SK-MEL-5 (cell line): ENCODE measurements around the gene SH2B2. TPM values are rescaled to one million over a fixed set of nuclear protein-coding genes. Genes with fewer than 3 reads are reported as not detected.

Source experiments
- DNase-seq: peaks from one replicate; pipeline ENCODE4 v3.0.0-alpha.2; 2016; ENCODE audit warnings: low read depth, low spot score
- in situ Hi-C: cut with HindIII; loops from 2 replicates; pipeline ENCODE4 v1.10.0; 2016; ENCODE audit warnings: low sequenced_read_pairs, high pct_unique_total_duplicates, low pct_unique_long_range_greater_than_20kb
- polyA plus RNA-seq, 2 experiments: library from polyadenylated mRNA; depleted of rRNA; stranded (reverse); fragments of >200 nt; gene quantifications; 2 replicates each; pipeline ENCODE4 v1.2.3, GENCODE V29; 2015
- total RNA-seq: library from RNA; depleted of rRNA; stranded (reverse); fragments of >200 nt; shearing (Covaris generic); gene quantifications from 2 replicates; pipeline ENCODE4 v1.2.3, GENCODE V29; 2014; rRNA removed

Gene SH2B2
- total RNA-seq, result 2.5 and 4.5 TPM in 2 replicates
- polyA plus RNA-seq (2015; cell fraction: cytosol; rRNA removed), result 21.2 and 21.9 TPM in 2 replicates
- polyA plus RNA-seq (2015; cell fraction: nucleus; rRNA removed), result 2.2 and 6.9 TPM in 2 replicates

DNA sequence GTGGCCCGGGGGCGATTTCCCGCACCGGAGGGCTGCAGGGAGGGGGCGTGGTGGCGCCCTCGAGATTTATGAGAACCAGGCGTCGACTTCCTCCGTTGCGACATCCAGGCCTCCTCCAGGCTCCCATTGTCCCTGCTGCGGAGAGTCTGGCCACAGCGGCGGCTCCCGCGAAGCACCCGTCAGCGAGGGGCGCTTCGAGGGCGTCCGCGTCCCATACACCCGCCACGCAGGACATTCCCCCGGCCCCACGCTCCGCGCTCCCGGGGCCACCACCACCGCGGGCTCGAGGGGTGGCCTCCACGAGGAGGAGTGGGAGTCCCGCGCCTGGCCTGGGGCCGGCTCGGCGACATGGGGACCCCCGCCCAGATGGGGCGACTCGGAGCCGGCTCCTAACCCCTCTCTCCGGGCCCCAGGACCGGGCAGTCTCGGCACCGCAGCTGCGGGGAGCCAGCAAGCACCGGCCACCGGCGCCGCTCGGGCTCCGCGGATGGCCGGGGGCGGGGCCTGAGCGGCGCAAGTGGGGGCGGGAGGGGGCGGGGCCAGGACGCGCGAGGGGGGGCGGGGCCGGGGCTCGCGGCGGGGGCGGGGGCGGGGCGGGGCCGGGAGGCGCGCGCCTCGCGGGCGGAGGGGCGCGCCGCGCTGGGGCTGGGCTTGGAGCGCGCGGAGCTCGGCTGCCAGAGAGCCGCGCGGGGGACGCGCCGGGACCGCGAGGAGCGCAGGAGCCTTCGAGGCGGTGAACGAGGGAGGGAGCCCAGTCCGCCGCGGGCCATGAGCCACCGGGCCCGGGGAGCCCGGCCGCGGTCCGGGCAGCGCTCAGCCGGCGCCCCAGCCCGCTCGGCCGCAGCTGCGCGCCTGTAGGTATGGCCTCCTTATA is at the start of gene SH2B2:
TSS of gene SH2B2 (plus strand) at position 632 of the 874 bp plus-strand sequence. CDS start 13,683 bp downstream, outside the sequence.
- DNase-seq, result peak; percentile 76
- in situ Hi-C loops, result no loop called here

DNA sequence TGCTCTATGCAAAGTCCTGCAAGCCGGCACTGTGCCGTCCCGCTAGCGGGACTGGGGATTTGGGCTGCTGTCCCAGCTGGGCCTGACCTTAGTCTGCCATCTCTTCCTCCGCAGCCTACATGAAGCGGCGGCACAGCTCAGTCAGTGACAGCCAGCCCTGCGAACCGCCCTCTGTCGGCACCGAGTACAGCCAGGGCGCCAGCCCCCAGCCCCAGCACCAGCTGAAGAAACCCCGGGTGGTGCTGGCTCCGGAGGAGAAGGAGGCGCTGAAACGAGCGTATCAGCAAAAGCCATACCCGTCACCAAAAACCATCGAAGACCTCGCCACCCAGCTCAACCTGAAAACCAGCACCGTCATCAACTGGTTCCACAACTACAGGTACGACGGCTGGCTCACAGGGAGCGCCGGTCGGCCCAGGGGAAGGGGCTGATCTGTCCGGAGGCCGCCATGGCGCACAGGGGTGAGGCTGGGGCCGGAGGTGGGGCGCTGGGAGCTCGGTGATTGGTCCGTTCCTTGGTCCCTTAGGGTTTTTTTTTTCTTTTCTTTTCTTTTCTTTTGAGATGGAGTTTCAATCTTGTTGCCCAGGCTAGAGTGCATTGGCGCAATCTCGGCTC is 47.4 kb upstream of the SH2B2 start:
- DNase-seq, result no peak
- in situ Hi-C loops, result no loop called here

DNA sequence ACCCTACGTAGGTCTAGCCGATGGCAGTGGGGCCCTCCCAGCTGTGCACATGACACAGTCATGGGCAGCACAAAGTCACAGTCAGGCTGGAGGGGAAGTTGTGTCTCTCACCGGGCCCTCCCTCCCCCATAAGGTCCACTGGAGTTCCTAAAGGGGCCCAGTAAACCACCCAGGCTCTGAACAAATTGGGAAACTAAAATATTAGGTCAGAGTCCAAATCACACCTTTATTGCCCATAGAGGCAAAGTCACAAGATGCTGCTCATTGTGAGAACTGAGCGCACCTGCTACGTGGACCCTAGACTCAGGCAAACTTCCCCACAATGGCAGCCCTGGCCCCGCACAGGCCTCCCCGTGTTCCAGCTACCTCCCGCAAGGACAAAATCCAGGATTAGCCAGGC is 45.2 kb upstream of the SH2B2 start:
- DNase-seq, result no peak
- in situ Hi-C loops, result no loop called here

DNA sequence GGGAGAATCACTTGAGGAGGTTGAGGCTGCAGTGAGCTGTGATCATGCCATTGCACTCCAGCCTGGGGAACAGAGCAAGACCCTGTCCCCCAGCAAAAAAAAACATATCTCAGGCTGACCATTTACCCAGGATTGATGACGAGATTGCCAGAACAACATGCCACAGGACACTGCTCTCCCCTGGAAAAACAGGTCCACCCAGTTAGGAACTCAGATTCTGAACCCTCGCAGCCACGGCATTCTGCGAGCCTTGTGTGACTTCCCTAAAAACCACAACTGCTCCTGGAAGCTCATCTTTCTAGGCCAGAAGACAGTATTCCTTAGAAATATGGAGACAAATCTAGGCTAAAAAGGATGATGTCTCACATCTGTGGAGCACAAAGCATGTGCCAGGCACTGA is 42.1 kb upstream of the SH2B2 start:
- in situ Hi-C loops, result no loop called here
- no peak for DNase-seq

DNA sequence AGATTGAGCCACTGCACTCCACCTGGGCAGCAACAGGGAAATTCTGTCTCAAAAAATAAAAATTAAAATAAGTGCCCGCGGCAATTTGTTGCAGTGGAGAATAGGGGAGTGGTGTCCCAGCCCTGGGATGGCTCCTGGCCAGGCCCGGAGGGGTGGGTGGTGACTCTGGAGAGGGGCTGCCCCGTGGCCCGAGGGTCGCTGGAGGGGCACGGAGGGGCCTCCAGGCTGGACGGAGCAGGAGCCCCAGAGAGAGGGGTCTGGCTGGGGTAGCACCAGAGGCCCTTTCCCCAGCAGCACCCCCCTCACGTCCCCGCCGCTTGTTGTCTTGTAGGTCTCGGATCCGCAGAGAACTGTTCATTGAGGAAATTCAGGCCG is 38.6 kb upstream of the SH2B2 start:
- DNase-seq, result no peak
- in situ Hi-C loops, result no loop called here

DNA sequence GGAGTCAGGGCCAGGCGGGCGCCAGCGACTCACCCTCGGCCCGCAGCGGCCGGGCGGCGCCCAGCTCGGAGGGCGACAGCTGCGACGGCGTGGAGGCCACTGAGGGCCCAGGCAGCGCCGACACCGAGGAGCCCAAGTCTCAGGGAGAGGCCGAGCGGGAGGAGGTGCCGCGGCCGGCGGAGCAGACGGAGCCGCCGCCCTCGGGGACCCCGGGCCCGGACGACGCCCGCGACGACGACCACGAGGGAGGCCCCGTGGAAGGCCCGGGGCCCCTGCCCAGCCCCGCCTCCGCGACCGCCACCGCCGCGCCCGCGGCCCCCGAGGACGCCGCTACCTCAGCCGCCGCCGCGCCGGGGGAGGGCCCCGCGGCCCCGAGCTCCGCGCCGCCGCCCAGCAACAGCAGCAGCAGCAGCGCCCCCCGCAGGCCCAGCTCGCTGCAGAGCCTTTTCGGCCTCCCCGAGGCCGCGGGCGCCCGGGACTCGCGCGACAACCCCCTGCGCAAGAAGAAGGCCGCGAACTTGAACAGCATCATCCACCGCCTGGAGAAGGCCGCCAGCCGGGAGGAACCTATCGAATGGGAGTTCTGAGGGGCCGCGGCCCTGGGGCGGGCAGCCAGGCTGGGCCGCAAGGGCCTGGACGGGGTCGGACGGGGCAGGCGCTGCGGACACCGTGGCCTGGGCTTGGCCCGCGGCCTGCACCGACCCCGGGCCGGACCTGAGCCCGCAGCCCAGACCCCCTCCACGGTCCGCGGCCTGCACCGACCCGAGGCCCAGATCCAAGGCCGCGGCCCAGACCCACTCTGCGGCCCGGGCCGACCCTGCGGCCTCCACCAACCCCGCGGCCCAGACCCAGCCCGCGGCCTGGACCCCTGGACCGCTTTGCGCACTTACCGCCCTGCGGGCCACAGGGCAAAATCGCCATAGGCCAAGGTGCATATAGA is 37.9 kb upstream of the SH2B2 start:
- in situ Hi-C loops, result no loop called here
- DNase-seq, result no peak

DNA sequence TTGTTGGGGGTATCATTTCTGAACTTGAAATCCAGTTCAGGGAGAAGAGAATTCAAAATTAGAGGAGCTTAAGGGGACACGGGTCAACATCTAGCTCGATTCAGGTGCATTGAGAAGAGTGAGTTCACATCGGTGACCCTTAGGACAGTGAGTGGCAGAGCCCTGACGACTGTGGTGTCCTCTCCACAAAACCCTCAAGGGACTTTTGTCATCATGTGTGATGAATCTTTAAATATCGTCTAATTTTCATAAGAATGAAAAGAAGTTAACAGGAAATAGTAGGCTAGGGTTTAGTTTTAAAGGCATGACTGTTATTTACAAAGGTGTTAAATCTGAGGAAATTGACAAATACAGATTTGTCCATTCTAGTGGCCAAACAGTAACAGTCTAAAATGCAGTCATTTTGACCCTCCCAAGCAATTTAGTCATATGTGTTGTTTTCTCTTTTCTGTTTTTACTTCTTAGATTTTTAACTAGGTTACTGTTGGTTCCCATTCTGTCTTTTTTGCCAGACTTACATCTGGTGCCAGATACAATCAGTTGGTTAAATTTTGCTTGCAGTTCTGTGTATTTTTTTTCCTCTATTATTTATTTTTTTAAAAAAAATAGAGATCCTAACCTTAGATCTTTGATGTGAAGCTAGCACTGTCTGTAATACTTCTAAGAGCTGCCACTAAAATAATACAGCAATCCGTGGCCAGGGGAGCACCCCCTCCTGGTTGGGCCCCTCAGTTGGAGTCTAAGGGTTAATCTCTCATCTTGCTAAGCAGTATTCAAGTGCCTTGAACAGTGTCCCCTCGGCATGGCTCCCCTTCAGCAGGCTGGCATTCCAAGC is 34.9 kb upstream of the SH2B2 start:
- no peak for DNase-seq
- in situ Hi-C loops, result no loop called here

DNA sequence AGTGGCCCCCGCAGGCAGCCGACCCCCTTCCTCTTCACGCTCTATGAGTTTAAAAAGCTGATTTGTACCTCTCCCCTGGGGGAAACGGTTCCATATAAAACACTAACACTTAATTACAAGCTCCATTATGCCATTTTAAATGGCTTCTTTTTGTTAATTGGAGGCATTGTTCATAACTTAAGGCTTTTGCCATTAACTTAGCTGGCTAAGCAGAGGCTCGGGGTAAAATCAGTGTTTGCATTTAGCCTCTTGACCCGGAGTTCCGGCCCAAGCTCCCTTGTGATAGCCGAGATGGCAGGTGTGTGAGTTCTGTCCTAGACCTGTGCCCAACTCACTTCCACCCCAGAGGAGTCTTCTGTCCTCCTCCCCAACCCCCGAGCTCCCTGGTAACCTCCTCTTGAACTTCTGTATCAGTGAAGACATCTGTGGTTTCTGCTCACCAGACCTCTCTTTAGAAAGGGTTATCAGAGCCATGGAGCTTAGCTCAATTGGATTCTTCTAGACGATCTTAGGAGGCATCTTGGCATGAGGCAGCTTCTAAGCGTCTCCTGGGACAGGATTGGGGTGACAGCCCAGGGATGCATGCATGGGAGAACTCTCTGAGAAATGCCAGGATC is 34.2 kb upstream of the SH2B2 start:
- in situ Hi-C loops, result no loop called here
- no peak for DNase-seq

DNA sequence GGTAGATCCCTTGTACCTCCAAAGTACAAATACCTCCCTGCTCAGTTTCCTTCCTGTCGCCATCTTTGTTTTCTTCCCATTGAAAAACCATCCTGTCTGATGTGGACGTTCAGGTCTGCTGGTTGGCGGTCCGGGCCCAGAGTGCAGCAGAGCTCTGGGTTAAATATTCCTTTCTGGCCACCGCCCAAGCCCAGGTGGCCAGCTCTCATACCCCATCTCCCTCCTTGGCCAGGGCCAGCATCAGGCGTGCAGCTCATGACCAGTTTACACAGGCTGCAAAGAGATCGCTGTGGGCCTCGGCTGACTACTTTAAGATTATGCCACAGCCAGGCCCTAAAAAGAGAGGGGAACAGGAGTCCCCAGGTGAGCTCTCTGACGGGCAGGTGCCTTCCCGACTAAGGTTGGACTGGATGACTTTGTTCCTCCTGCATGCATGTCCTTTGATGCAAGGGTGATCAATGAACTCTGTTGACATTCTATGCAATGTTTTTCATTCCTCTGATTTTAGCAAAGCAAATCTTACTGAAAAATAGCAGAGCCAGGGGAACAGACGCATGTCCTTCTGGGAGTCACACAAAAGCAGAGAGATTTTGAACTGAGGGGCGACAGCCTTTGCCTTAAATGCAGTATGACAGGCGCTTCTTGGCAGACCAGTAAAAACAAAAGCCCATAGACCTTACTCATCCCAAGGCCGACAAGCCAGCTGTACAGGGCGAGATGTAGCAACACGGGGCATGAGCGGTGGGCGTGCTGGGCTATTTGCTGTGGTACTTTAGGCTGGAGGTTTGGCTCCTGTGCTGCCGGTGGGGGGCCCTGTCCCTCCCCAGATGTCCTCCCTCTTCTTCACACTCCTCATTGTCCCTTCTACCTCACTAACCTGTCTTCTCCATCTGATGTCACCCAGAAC is 33.3 kb upstream of the SH2B2 start:
- DNase-seq, result no peak
- in situ Hi-C loops, result no loop called here

DNA sequence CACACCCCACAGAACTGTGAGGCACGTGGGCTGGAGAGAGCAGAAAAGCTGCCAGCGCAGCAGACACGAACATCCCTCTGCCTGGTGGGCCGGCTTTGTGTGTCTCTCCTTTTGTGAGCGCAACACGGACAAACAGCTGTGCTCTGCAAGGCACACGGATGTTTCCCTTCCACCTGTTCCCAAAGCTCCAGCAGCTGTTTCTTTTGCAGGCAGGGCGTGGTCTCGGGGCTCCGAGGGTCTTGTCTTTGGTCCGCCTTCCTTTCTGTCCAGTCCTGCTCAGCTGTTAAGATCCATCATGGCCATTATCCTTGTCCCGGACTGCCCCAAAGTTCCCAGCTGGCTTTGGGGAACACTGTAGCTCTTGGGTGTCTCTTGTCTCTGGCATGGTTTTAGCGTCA is 32.7 kb upstream of the SH2B2 start:
- no peak for DNase-seq
- in situ Hi-C loops, result no loop called here

DNA sequence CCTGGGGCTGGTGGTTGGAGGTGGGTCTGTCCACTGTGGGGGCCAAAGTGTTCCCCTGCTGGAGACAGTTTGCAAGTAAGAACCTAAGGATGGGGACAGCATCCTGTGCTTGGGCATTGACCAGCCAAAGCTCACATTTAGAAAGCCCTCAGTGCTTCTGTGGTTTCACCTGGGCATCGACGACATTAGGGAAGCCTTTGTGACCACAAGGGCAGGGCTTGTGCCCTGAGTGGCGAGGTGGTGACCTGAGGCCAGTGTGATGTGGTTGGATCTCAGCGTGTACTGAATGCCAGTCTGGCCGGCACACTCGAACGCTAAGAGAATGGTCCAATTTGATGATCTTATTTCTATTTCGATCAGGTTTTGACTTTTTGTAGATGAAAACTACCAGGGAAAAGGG is 32.1 kb upstream of the SH2B2 start:
- DNase-seq, result no peak
- in situ Hi-C loops, result no loop called here

DNA sequence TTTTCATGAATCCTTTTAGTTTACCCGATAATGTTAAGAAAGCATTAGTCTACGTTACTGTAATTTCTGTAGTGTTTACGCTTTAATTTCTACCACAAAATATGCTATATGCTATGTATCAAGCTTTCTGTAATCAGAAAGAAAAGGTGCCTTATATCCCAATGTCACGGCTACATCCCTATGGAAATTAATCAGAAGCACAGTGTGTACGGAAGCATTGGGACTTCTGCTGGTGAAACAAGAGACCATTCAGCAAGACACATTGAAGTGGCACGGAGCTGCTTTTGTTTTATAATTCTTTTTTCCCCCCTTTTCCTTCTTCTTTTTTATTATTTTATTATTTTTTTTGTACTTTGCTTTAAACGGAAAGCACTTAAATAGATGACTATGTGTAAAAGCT is 31.2 kb upstream of the SH2B2 start:
- in situ Hi-C loops, result no loop called here
- DNase-seq, result peak; percentile 36

DNA sequence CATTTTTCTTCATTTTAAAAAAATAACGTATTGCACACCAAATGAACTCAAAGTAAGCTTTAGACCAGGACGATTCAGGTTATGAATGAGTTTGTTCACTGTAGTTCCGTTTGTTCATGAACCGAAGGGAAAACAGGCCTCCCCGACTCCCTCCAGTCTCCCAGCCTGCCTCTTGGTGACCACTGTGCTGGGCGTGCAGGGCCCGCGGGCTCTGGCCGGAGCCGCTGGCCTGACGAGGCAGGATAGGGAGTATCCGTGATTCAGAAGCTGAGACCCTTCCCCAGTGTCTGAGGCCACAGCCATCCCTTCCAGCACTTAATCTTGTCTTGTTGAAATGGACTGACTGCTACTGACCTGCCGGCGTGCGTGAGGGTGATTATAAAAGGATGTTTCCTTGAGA is 30.8 kb upstream of the SH2B2 start:
- in situ Hi-C loops, result no loop called here
- no peak for DNase-seq

DNA sequence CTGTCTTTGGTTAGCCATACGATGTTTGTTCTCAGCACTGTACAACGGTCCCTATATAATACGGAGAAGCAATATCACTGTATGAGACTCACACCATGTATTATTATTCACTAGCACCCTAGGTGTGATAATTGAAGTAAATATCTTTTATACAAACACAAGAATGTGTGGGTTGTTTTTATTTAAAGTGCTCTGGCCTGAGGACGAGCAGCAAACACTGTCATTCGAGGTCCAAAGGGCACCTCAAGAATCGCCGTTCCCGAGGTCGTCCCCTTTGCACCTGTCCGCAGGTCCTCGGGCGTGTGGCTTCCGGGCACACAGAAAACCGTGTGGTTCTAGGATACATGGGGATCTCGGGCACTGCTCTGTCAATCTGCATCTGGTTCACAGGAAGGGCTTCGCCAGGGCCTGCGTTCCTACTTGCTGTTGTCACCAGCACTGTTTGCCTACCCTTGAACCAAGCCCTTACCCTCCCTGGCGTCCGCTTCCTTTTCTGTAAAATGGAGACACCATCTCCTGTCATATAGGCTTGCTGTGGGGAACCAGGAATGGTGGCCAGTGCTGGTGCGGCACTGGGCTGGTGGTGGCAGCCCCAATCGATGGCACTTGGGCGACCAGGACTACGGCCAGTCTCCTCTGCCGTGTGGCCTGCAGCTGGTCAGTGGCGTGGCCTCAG is 28.5 kb upstream of the SH2B2 start:
- no peak for DNase-seq
- in situ Hi-C loops, result no loop called here

DNA sequence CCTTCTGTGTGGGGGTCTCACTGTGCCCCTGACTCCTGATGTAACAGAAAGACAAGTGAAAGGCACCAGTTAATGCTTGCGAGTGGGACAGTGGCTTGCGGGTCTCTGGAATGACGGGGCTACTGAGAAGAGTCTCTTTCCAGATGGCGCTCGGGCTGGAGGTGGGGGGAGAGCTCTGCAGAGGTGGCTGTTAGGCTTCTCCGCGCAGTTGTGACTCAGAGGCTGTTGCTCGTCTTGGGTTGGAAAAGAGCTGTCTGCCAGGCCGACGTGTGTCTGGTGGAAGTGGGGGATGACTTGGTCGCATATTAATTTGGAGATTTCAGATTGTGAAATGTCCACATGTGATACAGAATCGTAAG is 27.9 kb upstream of the SH2B2 start:
- in situ Hi-C loops, result no loop called here
- no peak for DNase-seq

DNA sequence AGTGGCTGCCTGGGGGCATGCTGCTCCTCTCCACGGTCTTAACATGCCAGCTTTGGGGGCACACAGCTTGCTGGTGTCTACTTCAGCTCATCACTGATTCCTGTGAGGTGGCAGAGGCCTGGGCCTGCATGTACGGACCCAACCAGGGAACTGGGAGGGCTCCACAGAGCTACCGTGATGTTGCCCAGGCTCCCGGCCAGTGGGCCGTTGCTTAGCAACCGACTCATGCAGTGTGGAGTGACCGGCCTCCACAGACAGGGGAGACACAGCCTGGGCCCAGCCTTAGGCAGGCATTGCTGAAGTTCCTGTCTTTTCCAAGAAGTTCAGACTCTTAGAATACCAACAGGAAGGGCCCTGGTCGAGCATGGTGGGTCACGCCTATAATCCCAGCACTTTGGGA is 25.8 kb upstream of the SH2B2 start:
- no peak for DNase-seq
- in situ Hi-C loops, result no loop called here
